ENCODE measurements around the gene SRSF1.

The SRSF1 gene

DNA sequence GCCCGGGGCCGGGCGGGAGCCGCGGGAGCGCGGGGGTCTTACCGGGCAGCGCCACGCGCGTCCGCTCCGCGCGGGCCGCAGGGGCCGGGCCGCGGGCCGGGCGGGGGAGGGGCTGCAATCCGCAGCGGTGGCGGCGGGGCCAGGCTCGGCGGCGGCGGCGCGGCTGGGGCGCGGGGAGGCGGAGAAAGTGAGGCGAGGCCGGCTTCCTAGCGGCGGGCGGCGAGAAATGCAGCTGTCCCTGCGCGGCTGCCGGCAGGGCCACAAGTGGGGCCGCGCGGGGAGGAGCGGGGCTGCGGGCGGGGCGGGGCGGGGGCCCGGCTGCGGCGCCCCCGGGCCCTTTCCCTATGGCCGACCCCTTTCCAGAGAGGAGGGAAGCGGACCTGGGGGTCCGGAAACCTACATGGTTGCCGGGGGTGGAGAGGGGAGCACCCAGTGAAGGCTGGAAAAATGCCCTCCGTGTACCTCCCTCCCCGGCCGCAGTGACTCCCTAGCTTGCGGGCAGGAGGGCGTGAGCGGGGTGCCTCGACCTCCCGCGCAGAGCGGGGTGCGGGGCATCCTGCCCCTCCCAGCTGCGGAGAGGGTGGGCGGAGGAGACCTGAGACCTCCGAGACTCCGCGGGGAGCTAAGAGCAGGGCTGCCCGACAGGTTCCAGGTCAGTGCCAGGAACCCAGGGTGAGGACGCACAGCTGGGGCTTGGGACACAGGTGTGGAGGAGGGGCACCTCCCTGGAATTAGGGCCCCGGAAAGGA is 51.7 kb downstream of the SRSF1 start, which contains the start of gene CUEDC1:
TSS of gene CUEDC1 (minus strand) at position 230 of the 749 bp plus-strand sequence. CDS start 69,848 bp downstream, outside the sequence.
- TF ChIP-seq GATA2 (IDR thresholded peaks at IDR 0.05; ENCODE audit: low read depth, low read length) (no peak), GATA3 (IDR thresholded peaks at IDR 0.05; ENCODE audit: low read depth, low read length) (no peak)

DNA sequence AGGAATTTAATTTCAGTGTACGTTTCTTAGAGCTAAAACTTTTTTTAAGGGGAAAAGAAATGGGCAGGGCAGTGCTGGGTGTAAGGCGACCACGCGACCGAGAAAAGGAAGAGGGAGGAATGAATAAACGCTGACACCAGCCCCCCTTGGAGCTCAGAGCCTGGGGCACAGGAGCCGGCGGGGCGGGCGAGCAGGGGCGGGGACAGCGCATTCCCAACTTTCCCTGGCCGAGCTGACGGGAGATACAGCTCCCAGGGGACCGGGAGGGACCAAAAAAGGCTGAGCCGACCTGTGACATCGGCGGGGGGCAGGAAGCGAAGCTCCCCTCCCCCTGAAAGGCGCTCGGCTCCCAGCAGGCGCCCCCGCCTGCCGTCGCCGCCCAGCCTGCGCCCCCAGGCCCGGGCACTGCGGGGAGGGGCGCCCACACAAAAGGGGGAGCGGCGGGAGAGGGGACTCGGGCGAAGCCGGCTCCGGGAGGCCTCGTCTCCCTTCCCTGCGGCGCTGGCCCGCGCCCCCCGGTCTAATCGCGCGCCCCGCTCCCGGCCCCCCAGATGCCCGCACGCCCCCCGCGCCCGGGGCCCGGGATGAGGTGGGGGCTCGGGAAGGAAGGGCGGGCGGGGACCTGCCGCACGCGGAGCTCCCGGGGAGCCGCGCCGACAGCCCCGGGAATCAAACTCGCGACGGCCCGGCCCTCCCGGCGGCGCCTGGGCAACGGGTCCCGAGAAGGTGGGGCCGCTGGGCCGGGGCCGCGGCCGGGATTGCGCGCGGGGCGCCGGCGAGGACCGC is 52.5 kb downstream of the SRSF1 start:
- TF ChIP-seq GATA3 (IDR thresholded peaks at IDR 0.05; ENCODE audit: low read depth, low read length) (no peak), GATA2 (IDR thresholded peaks at IDR 0.05; ENCODE audit: low read depth, low read length) (no peak)

DNA sequence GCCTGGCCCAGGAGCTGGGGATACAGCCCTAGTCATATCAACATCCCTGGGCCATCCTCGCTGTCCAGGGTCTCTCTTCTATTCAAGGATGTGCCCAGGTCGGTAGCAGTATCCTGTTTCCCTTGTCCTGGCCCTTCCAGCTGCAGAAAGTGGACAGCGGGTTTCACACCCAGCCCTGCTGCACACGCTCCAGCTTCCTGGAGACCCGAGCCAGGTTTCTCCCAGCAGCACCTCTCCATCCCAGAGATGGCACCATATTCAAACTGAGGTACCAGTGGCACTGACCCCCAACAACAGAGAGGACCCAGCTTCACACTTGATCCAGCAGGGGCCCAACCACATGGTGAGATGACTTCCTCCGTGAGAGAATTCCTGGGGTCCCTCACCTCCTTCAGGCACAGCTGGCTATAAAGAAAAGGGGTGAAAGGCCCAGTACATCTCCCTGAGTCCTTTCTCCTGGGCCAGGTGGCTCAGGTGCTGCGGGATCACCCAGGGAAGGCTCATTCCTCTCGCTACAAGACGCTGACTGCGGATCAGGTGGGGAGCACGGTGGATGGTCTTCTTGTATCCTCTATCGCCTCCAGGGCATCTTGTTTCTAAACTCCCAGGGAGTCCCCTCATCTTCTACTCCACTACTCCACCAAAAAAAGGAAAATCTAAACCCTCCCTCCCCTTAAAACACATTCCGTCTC is 53.2 kb downstream of the SRSF1 start:
- TF ChIP-seq GATA2 (IDR thresholded peaks at IDR 0.05; ENCODE audit: low read depth, low read length) = no peak
- no peak for TF ChIP-seq GATA3 (IDR thresholded peaks at IDR 0.05; ENCODE audit: low read depth, low read length)
